HEK293 (cell line): Measurements from ENCODE around the gene DOCK4.
"Not testable (repeated sequence)": the region's sequence is repeated elsewhere in the genome, so short reads cannot be mapped to it uniquely, and the experiment has no call there.

Experiments used
- CTCF ChIA-PET: fragments of 350-600 bp; formaldehyde crosslinking; extraction: SDS; loops from one replicate; lab custom pipeline; 2021; ENCODE audit warnings: antibody characterized with exemption; lab: Yijun Ruan, JAX
- POLR2A ChIA-PET: fragments of 300-600 bp; formaldehyde crosslinking; extraction: SDS; loops from one replicate; lab custom pipeline; 2020; ENCODE audit warnings: antibody characterized with exemption, inconsistent platforms; lab: Yijun Ruan, JAX
- H3K27ac ChIP-seq: fragments of 200-500 bp; sonication (Bioruptor generic); 2 replicates; pipeline ENCODE4 v1.5.1; 2014; ENCODE audit warnings: low read depth, low read length, control low read depth, inconsistent platforms; ENCODE audit errors: extremely low read depth
- H3K36me3 ChIP-seq, 2 experiments: fragments of 200-500 bp in 1 of 2; sonication (Bioruptor generic) in 1 of 2; 1 replicate in 1 of 2; 2 replicates in 1 of 2; pipeline ENCODE4 v1.5.1; 2014 to 2017; ENCODE audit warnings: inconsistent platforms in 2 of 2, low read length in 2 of 2; ENCODE audit not compliant: control insufficient read depth in 2 of 2, insufficient read depth in 1 of 2
- H3K4me1 ChIP-seq: fragments of 200-500 bp; sonication (Bioruptor generic); 2 replicates; pipeline ENCODE4 v1.5.1; 2014; ENCODE audit warnings: mild to moderate bottlenecking, low read length, inconsistent platforms; ENCODE audit not compliant: control insufficient read depth, insufficient read depth
- H3K4me3 ChIP-seq: 2 replicates; pipeline ENCODE4 v1.5.1; 2011; ENCODE audit warnings: low read depth, mild to moderate bottlenecking, control low read depth, low read length, moderate library complexity
- H3K9me3 ChIP-seq: fragments of 200-500 bp; sonication (Bioruptor generic); 2 replicates; pipeline ENCODE4 v1.5.1; 2014; ENCODE audit warnings: low read depth, low read length, inconsistent platforms; ENCODE audit not compliant: control insufficient read depth, insufficient read depth
- GFI1B ChIP-seq: fragments of 450-650 bp; formaldehyde crosslinking; IDR thresholded peaks from 2 replicates; pipeline ENCODE4 v1.5.1; 2016; ENCODE audit warnings: missing biosample characterization, missing genetic modification characterization
- HOXA7 ChIP-seq: sonication (generic); formaldehyde crosslinking; IDR thresholded peaks from 2 replicates; pipeline ENCODE4 v1.8.1; 2022; ENCODE audit warnings: missing genetic modification reagents, borderline replicate concordance
- KLF16 ChIP-seq: fragments of 450-650 bp; formaldehyde crosslinking; IDR thresholded peaks from 2 replicates; pipeline ENCODE4 v1.5.1; 2017; ENCODE audit warnings: missing biosample characterization, missing genetic modification characterization
- KLF8 ChIP-seq: fragments of 450-650 bp; formaldehyde crosslinking; IDR thresholded peaks from 2 replicates; pipeline ENCODE4 v1.5.1; 2016; ENCODE audit warnings: missing biosample characterization, missing genetic modification characterization
- MZF1 ChIP-seq: fragments of 450-650 bp; formaldehyde crosslinking; IDR thresholded peaks from 2 replicates; pipeline ENCODE4 v1.5.1; 2017; ENCODE audit warnings: missing biosample characterization, missing genetic modification characterization, borderline replicate concordance
- OSR2 ChIP-seq: fragments of 450-650 bp; formaldehyde crosslinking; IDR thresholded peaks from 2 replicates; pipeline ENCODE4 v1.5.1; 2016; ENCODE audit warnings: missing biosample characterization, missing genetic modification characterization
- SCRT1 ChIP-seq: fragments of 450-650 bp; formaldehyde crosslinking; IDR thresholded peaks from 2 replicates; pipeline ENCODE4 v1.5.1; 2016; ENCODE audit warnings: missing biosample characterization, missing genetic modification characterization, borderline replicate concordance
- SETDB1 ChIP-seq: IDR thresholded peaks from one replicate; pipeline ENCODE4 v1.6.1; 2017; ENCODE audit warnings: mild to moderate bottlenecking, low read length, moderate library complexity, mixed read lengths; ENCODE audit not compliant: insufficient read length
- YY2 ChIP-seq: fragments of 450-650 bp; formaldehyde crosslinking; IDR thresholded peaks from 2 replicates; pipeline ENCODE4 v1.5.1; 2016; ENCODE audit warnings: missing biosample characterization, missing genetic modification characterization
- ZBTB1 ChIP-seq: fragments of 450-650 bp; formaldehyde crosslinking; IDR thresholded peaks from 2 replicates; pipeline ENCODE4 v1.5.1; 2016; ENCODE audit warnings: missing biosample characterization, missing genetic modification characterization
- ZBTB20 ChIP-seq: fragments of 450-650 bp; formaldehyde crosslinking; IDR thresholded peaks from 2 replicates; pipeline ENCODE4 v1.5.1; 2016; ENCODE audit warnings: missing biosample characterization, missing genetic modification characterization
- ZFP41 ChIP-seq: fragments of 450-650 bp; formaldehyde crosslinking; IDR thresholded peaks from 2 replicates; pipeline ENCODE4 v1.5.1; 2016; ENCODE audit warnings: missing biosample characterization, missing genetic modification characterization, borderline replicate concordance
- ZIC2 ChIP-seq: fragments of 450-650 bp; formaldehyde crosslinking; IDR thresholded peaks from 2 replicates; pipeline ENCODE4 v1.5.1; 2016; ENCODE audit warnings: missing biosample characterization, missing genetic modification characterization
- ZNF10 ChIP-seq: fragments of 450-650 bp; formaldehyde crosslinking; IDR thresholded peaks from 2 replicates; pipeline ENCODE4 v1.5.1; 2017; ENCODE audit warnings: missing biosample characterization, missing genetic modification characterization
- ZNF114 ChIP-seq: fragments of 450-650 bp; formaldehyde crosslinking; IDR thresholded peaks from 2 replicates; pipeline ENCODE4 v1.5.0; 2017; ENCODE audit warnings: missing biosample characterization, missing genetic modification characterization
- ZNF146 ChIP-seq: fragments of 450-650 bp; formaldehyde crosslinking; IDR thresholded peaks from 2 replicates; pipeline ENCODE4 v1.5.1; 2016; ENCODE audit warnings: missing biosample characterization, missing genetic modification characterization
- ZNF174 ChIP-seq: fragments of 450-650 bp; formaldehyde crosslinking; IDR thresholded peaks from 2 replicates; pipeline ENCODE4 v1.5.0; 2017; ENCODE audit warnings: missing biosample characterization, mild to moderate bottlenecking, missing genetic modification characterization
- ZNF19 ChIP-seq: fragments of 450-650 bp; formaldehyde crosslinking; IDR thresholded peaks from 2 replicates; pipeline ENCODE4; 2016; ENCODE audit warnings: missing biosample characterization, missing genetic modification characterization, low read depth
- ZNF2 ChIP-seq: fragments of 450-650 bp; formaldehyde crosslinking; IDR thresholded peaks from 2 replicates; pipeline ENCODE4 v1.5.1; 2016; ENCODE audit warnings: missing biosample characterization, missing genetic modification characterization
- ZNF501 ChIP-seq: fragments of 450-650 bp; formaldehyde crosslinking; IDR thresholded peaks from 2 replicates; pipeline ENCODE4 v1.5.1; 2016; ENCODE audit warnings: missing biosample characterization, missing genetic modification characterization
- ZNF521 ChIP-seq: fragments of 450-650 bp; formaldehyde crosslinking; IDR thresholded peaks from 2 replicates; pipeline ENCODE4 v1.5.1; 2017; ENCODE audit warnings: missing biosample characterization, mild to moderate bottlenecking, missing genetic modification characterization
- ZNF548 ChIP-seq: fragments of 450-650 bp; formaldehyde crosslinking; IDR thresholded peaks from 2 replicates; pipeline ENCODE4 v1.5.1; 2016; ENCODE audit warnings: missing biosample characterization, missing genetic modification characterization
- ZNF558 ChIP-seq: fragments of 450-650 bp; formaldehyde crosslinking; IDR thresholded peaks from 2 replicates; pipeline ENCODE4 v1.5.1; 2016; ENCODE audit warnings: missing biosample characterization, missing genetic modification characterization
- ZNF626 ChIP-seq: fragments of 450-650 bp; sonication (Bioruptor Pico); formaldehyde crosslinking; IDR thresholded peaks from 2 replicates; pipeline ENCODE4 v1.5.1; 2018; ENCODE audit warnings: missing biosample characterization, missing genetic modification characterization, inconsistent platforms
- ZNF629 ChIP-seq: fragments of 450-650 bp; formaldehyde crosslinking; IDR thresholded peaks from 2 replicates; pipeline ENCODE4 v1.5.1; 2017; ENCODE audit warnings: missing biosample characterization, missing genetic modification characterization
- ZNF660 ChIP-seq: fragments of 450-650 bp; IDR thresholded peaks from 2 replicates; pipeline ENCODE4 v1.5.1; 2018; ENCODE audit warnings: missing biosample characterization, mild to moderate bottlenecking, missing genetic modification characterization
- ZNF677 ChIP-seq: fragments of 450-650 bp; IDR thresholded peaks from 2 replicates; pipeline ENCODE4 v1.5.0; 2018; ENCODE audit warnings: missing biosample characterization, mild to moderate bottlenecking, missing genetic modification characterization, moderate library complexity
- ZNF791 ChIP-seq: fragments of 450-650 bp; formaldehyde crosslinking; IDR thresholded peaks from 2 replicates; pipeline ENCODE4 v1.5.1; 2016; ENCODE audit warnings: missing biosample characterization, missing genetic modification characterization
- TF ChIP-seq, protein P1 (sequence below): fragments of 450-650 bp; formaldehyde crosslinking; IDR thresholded peaks from 2 replicates; pipeline ENCODE4 v1.5.1; 2017; ENCODE audit warnings: missing biosample characterization, missing genetic modification characterization
- TF ChIP-seq, protein P2 (sequence below): fragments of 450-650 bp; formaldehyde crosslinking; IDR thresholded peaks from 2 replicates; pipeline ENCODE4 v1.5.1; 2016; ENCODE audit warnings: missing biosample characterization, missing genetic modification characterization

Gene DOCK4

DNA sequence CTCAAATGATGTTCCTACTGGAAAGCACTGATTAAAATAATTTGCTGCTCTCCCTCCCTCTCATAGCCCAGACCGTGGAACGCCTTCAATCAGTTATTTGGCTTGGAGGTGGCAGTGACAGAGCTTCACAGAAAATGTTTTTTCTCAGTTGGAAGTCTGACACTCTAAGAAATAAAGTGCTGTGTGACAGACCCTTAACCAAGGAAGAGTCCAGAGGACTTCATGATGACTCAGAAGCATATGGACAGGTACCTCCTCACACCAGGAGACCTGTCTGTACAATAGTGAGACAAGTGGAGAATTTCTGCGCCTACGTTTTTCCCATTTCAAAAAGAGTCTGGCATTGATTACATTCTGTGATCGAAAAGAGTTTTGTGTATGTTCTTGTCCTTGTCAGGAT lies 295.5 kb downstream of the DOCK4 start:
- Histone ChIP-seq H3K4me1 (no peaks in the 10 kb centered on the region), H3K36me3 (no peaks in the 10 kb centered on the region), H3K4me3 (no peak overlapping the region), H3K27ac (no peak overlapping the region), H3K9me3 (no peaks in the 10 kb centered on the region)
- TF ChIP-seq KLF8 (tag by site-specific recombination) (no peak), ZNF19 (tag by site-specific recombination) (no peak), ZNF521 (no peak), ZNF677 (no peak), SETDB1 (no peak), KLF16 (tag by site-specific recombination) (no peak), ZBTB20 (tag by site-specific recombination) (no peak), ZNF2 (tag by site-specific recombination) (no peak), ZNF548 (no peak), HOXA7 (CRISPR knock-in tag) (no peak), ZNF791 (tag by site-specific recombination) (no peak), ZNF114 (tag by site-specific recombination) (no peak), ZNF660 (no peak)
- TF ChIP-seq, protein P1, sequence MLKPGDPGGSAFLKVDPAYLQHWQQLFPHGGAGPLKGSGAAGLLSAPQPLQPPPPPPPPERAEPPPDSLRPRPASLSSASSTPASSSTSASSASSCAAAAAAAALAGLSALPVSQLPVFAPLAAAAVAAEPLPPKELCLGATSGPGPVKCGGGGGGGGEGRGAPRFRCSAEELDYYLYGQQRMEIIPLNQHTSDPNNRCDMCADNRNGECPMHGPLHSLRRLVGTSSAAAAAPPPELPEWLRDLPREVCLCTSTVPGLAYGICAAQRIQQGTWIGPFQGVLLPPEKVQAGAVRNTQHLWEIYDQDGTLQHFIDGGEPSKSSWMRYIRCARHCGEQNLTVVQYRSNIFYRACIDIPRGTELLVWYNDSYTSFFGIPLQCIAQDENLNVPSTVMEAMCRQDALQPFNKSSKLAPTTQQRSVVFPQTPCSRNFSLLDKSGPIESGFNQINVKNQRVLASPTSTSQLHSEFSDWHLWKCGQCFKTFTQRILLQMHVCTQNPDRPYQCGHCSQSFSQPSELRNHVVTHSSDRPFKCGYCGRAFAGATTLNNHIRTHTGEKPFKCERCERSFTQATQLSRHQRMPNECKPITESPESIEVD (tag by site-specific recombination) = no peak
- POLR2A ChIA-PET = no interaction called here
- CTCF ChIA-PET = no interaction called here

DNA sequence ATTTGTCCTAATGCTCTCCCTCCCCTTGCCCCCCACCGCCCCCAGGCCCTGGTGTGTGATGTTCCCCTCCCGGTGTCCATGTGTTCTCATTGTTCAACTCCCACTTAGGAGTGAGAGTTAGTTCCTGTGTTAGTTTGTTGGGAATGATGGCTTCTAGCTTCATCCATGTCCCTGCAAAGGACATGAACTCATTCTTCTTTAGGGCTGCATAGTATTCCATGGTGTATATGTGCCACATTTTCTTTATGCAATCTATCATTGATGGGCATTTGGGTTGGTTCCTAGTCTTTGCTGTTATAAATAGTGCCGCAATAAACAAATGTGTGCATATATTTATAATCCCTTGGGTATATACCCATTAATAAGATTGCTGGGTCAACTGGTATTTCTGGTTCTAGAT lies 297.5 kb downstream of the DOCK4 start:
- CTCF ChIA-PET, H3K27ac ChIP-seq, H3K4me3 ChIP-seq, H3K9me3 ChIP-seq, POLR2A ChIA-PET, H3K36me3 ChIP-seq, H3K4me1 ChIP-seq: not testable (repeated sequence)
- peak; percentile 88 for TF ChIP-seq ZNF146 (tag by site-specific recombination)

DNA sequence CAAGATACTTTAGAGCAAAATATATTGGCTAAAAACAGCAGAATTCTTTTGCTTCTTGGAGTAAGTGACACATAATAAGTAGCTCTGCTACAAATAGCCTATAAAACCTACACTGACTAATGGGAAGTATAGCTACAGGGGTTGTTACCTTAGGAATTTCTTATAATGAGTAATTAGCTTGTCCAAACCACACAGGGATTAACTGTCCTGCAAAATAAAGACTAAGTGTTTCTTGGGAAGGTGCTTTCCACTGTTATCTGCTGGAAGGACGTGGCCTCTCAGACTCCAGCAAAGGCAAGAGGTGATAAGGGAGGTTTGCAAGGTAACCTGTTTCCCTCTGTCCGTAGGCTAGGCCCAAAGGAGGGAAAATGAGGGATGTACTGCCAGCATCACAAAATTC lies 302.4 kb downstream of the DOCK4 start:
- Histone ChIP-seq H3K27ac (no peak overlapping the region), H3K9me3 (no peaks in the 10 kb centered on the region), H3K4me1 (peaks cover 3% of the 10 kb centered on the region; the same call in 1 of the 2 replicates), H3K36me3 (no peaks in the 10 kb centered on the region), H3K4me3 (no peak overlapping the region)
- ChIA-PET CTCF (interaction anchor here (0.5 kb wide), 1 partner anchor 299 kb away, joined by 3 read pairs; no protein-coding TSS in a partner anchor), POLR2A (no interaction called here)
- no peak for TF ChIP-seq ZNF629
- TF ChIP-seq ZBTB1 = no peak
- TF ChIP-seq ZNF558 (tag by site-specific recombination) = no peak
- no peak for TF ChIP-seq ZNF660
- no peak for TF ChIP-seq ZNF626
- TF ChIP-seq ZIC2 = no peak
- TF ChIP-seq, protein P1 (tag by site-specific recombination) = peak; percentile 75
- TF ChIP-seq OSR2 (tag by site-specific recombination) = peak; percentile 20; the same call in 1 of the 2 replicates
- TF ChIP-seq, protein P2, sequence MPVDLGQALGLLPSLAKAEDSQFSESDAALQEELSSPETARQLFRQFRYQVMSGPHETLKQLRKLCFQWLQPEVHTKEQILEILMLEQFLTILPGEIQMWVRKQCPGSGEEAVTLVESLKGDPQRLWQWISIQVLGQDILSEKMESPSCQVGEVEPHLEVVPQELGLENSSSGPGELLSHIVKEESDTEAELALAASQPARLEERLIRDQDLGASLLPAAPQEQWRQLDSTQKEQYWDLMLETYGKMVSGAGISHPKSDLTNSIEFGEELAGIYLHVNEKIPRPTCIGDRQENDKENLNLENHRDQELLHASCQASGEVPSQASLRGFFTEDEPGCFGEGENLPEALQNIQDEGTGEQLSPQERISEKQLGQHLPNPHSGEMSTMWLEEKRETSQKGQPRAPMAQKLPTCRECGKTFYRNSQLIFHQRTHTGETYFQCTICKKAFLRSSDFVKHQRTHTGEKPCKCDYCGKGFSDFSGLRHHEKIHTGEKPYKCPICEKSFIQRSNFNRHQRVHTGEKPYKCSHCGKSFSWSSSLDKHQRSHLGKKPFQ (tag by site-specific recombination) = no peak
- no peak for TF ChIP-seq ZNF114 (tag by site-specific recombination)
- TF ChIP-seq ZFP41 = no peak
- TF ChIP-seq ZNF501 (tag by site-specific recombination) = no peak
- no peak for TF ChIP-seq ZNF174 (tag by site-specific recombination)
- TF ChIP-seq YY2 = no peak
- TF ChIP-seq SCRT1 = peak; percentile 33; the same call in 1 of the 2 replicates
- TF ChIP-seq GFI1B (tag by site-specific recombination) = no peak
- TF ChIP-seq MZF1 (tag by site-specific recombination) = no peak
- no peak for TF ChIP-seq ZNF10
